Fibroblast of mammary gland (primary cell): ENCODE data around the gene QRSL1.

Experiments
- DNase-seq: peaks from one replicate; pipeline ENCODE4 v3.0.0-alpha.2; 2010; ENCODE audit warnings: low read depth
- H3K4me3 ChIP-seq: 2 replicates; pipeline ENCODE4 v1.5.1; 2011; ENCODE audit warnings: low read depth, mild to moderate bottlenecking, low read length, moderate library complexity; ENCODE audit not compliant: control insufficient read depth
- CTCF ChIP-seq: conservative IDR thresholded peaks from 2 replicates; pipeline ENCODE4 v1.5.1; 2011; ENCODE audit warnings: low read depth, low read length, inconsistent platforms; ENCODE audit not compliant: control insufficient read depth, insufficient read depth

QRSL1 gene

GRCh38 chr6:106715922-106716321 lies 86.5 kb downstream of the QRSL1 start:
- TF ChIP-seq CTCF = no peak
- no peak overlapping the region for H3K4me3 ChIP-seq
- no peak for DNase-seq

- DNase-seq = no peak
Observed at GRCh38 chr6:106716966-106717365, 87.6 kb downstream of the QRSL1 start.

More at GRCh38 chr6:106716966-106717365, 87.6 kb downstream of the QRSL1 start:
- no peak overlapping the region for H3K4me3 ChIP-seq
- TF ChIP-seq CTCF = no peak
